ENCODE data around the gene EPS8L1. TPM values are rescaled to one million over a fixed set of nuclear protein-coding genes. Genes with fewer than 3 reads are reported as not detected.

EPS8L1 gene
- total RNA-seq, 1 donor from 2014 or later: not detected

- no peak overlapping the region for H3K27ac ChIP-seq
- intact Hi-C loops (cut with DNase I): loop anchor here (2.0 kb wide), 1 partner anchor 23 kb away; no protein-coding TSS in a partner anchor
- TF ChIP-seq, protein P1, sequence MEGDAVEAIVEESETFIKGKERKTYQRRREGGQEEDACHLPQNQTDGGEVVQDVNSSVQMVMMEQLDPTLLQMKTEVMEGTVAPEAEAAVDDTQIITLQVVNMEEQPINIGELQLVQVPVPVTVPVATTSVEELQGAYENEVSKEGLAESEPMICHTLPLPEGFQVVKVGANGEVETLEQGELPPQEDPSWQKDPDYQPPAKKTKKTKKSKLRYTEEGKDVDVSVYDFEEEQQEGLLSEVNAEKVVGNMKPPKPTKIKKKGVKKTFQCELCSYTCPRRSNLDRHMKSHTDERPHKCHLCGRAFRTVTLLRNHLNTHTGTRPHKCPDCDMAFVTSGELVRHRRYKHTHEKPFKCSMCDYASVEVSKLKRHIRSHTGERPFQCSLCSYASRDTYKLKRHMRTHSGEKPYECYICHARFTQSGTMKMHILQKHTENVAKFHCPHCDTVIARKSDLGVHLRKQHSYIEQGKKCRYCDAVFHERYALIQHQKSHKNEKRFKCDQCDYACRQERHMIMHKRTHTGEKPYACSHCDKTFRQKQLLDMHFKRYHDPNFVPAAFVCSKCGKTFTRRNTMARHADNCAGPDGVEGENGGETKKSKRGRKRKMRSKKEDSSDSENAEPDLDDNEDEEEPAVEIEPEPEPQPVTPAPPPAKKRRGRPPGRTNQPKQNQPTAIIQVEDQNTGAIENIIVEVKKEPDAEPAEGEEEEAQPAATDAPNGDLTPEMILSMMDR (IDR thresholded peaks at IDR 0.05): no peak
- H3K4me3 ChIP-seq: no peak overlapping the region
- peaks cover 0 to 20% of the 10 kb centered on the region in 2 donors for H3K4me1 ChIP-seq
- no peaks in the 10 kb centered on the region for H3K9me3 ChIP-seq
- peaks cover 30 to 33% of the 10 kb centered on the region in 2 donors for H3K36me3 ChIP-seq
- H3K27me3 ChIP-seq: peaks cover 11% of the 10 kb centered on the region
- DNase-seq (ENCODE audit: low spot score in 2 of 2): no peak
These were observed 13.8 kb downstream of the EPS8L1 start for GRCh38 chr19:55089342-55089944.

DNA sequence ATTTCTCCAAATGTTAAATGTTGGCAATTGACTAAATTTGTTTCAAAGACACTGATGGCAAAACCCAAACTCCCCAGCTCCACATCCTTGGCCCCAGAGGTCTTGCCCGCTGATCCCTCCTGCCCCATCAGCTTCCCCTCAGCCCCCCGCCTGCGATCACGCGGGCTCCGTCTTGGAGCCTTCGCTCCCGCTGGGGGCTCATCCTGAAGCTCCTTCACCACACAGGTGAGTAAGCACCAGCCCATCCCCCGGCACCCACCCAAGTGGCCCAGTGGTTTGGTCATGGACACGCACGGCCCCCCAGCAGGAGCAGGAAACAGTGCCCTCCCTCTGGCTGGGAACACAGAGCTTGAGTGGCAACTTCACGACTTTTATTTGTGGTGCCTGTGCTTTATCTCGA, 14.9 kb downstream of the EPS8L1 start:
- H3K36me3 ChIP-seq: peaks cover 41 to 44% of the 10 kb centered on the region in 2 donors
- H3K4me1 ChIP-seq: peaks cover 0 to 20% of the 10 kb centered on the region in 2 donors
- TF ChIP-seq, protein P1 (IDR thresholded peaks at IDR 0.05): no peak
- DNase-seq (ENCODE audit: low spot score in 2 of 2): no peak
- no peak overlapping the region for H3K27ac ChIP-seq
- H3K27me3 ChIP-seq: peaks cover 11% of the 10 kb centered on the region
- H3K9me3 ChIP-seq: no peaks in the 10 kb centered on the region
- intact Hi-C loops (cut with DNase I): no loop called here
- no peak overlapping the region for H3K4me3 ChIP-seq

GRCh38 chr19:55091126-55091910, 15.6 kb downstream of the EPS8L1 start:
- intact Hi-C loops (cut with DNase I): no loop called here
- peaks cover 44 to 52% of the 10 kb centered on the region in 2 donors for H3K36me3 ChIP-seq
- H3K4me3 ChIP-seq: no peak overlapping the region
- H3K9me3 ChIP-seq: no peaks in the 10 kb centered on the region
- TF ChIP-seq, protein P1 (IDR thresholded peaks at IDR 0.05): no peak
- H3K27ac ChIP-seq: no peak overlapping the region
- H3K27me3 ChIP-seq: peaks cover 5% of the 10 kb centered on the region
- peaks cover 0 to 20% of the 10 kb centered on the region in 2 donors for H3K4me1 ChIP-seq
- DNase-seq (ENCODE audit: low spot score in 2 of 2): no peak

- Histone ChIP-seq H3K27me3 (no peaks in the 10 kb centered on the region), H3K27ac (no peak overlapping the region), H3K4me1 (peaks cover 0 to 16% of the 10 kb centered on the region in 2 donors), H3K9me3 (no peaks in the 10 kb centered on the region), H3K4me3 (no peak overlapping the region), H3K36me3 (peaks cover 46 to 52% of the 10 kb centered on the region in 2 donors)
- no peak for DNase-seq (ENCODE audit: low spot score in 2 of 2)
- intact Hi-C loops (cut with DNase I): no loop called here
- TF ChIP-seq, protein P1 (IDR thresholded peaks at IDR 0.05): no peak
These were observed 16.3 kb downstream of the EPS8L1 start for GRCh38 chr19:55091955-55092354.

- Histone ChIP-seq H3K27ac (no peak overlapping the region), H3K27me3 (no peaks in the 10 kb centered on the region), H3K4me3 (no peak overlapping the region), H3K4me1 (peaks cover 0 to 9% of the 10 kb centered on the region in 2 donors), H3K9me3 (no peaks in the 10 kb centered on the region), H3K36me3 (peaks cover 46 to 53% of the 10 kb centered on the region in 2 donors)
- intact Hi-C loops (cut with DNase I): no loop called here
- DNase-seq (ENCODE audit: low spot score in 2 of 2): no peak
- TF ChIP-seq, protein P1 (IDR thresholded peaks at IDR 0.05): no peak
These were observed 17.0 kb downstream of the EPS8L1 start for GRCh38 chr19:55092423-55093318.
